CD4-positive, alpha-beta T cell (primary cell): Measurements from ENCODE around the gene AUTS2. TPM values are rescaled to one million over a fixed set of nuclear protein-coding genes. Genes with fewer than 3 reads are reported as not detected.

Experiments
- ATAC-seq: fragments of 200-7000 bp; cut with Tn5 transposase; one replicate; pipeline ENCODE4 v1.10.0; 2022; ENCODE audit warnings: mild to moderate bottlenecking; ENCODE audit not compliant: poor library complexity
- CTCF ChIA-PET: fragments of 350-600 bp; sonication (Branson Sonifier 250); formaldehyde crosslinking; loops from one replicate; lab custom pipeline; 2021; ENCODE audit warnings: antibody characterized with exemption, inconsistent platforms; lab: Charles Lee
- POLR2A ChIA-PET: fragments of 350-600 bp; sonication (Branson Sonifier 250); formaldehyde crosslinking; loops from one replicate; lab custom pipeline; 2021; ENCODE audit warnings: antibody characterized with exemption, inconsistent platforms; lab: Charles Lee
- DNase-seq, 14 experiments: peaks; one replicate each; pipeline ENCODE4 v3.0.0-alpha.2; 2013 to 2020; ENCODE audit warnings: mixed read lengths in 2 of 14
- H3K27ac ChIP-seq, 2 donors: one replicate each; pipeline versions ENCODE4 v1.5.1 to v1.7.0; 2013; ENCODE audit warnings: low read length in 2 of 2, low read depth in 1 of 2, mild to moderate bottlenecking in 1 of 2
- H3K27me3 ChIP-seq, 2 experiments: 1 replicate in 1 of 2; 2 replicates in 1 of 2; pipeline versions ENCODE4 v1.6.1 to v1.7.0; 2013; ENCODE audit warnings: low read length in 2 of 2, control low read depth in 1 of 2, mild to moderate bottlenecking in 1 of 2, moderate library complexity in 1 of 2; ENCODE audit not compliant: insufficient read depth in 2 of 2, control insufficient read depth in 1 of 2
- H3K36me3 ChIP-seq: one replicate; pipeline ENCODE4 v1.6.1; 2013; ENCODE audit warnings: low read length, control low read depth; ENCODE audit not compliant: insufficient read depth
- H3K4me1 ChIP-seq: one replicate; pipeline ENCODE4 v1.6.1; 2013; ENCODE audit warnings: low read length, control low read depth; ENCODE audit not compliant: insufficient read depth
- H3K4me3 ChIP-seq: one replicate; pipeline ENCODE4 v1.5.1; 2013; ENCODE audit warnings: mild to moderate bottlenecking, low read length, moderate library complexity
- H3K9me3 ChIP-seq, 2 experiments: 1 replicate in 1 of 2; 2 replicates in 1 of 2; pipeline versions ENCODE4 v1.6.1 to v1.7.0; 2013; ENCODE audit warnings: low read length in 2 of 2, mild to moderate bottlenecking in 2 of 2, control low read depth in 1 of 2, moderate library complexity in 1 of 2; ENCODE audit not compliant: control insufficient read depth in 1 of 2, insufficient read depth in 1 of 2
- H3K27ac Mint-ChIP-seq: one replicate; pipeline ENCODE4 v1.8.0; 2020; ENCODE audit warnings: mixed read lengths
- H3K27me3 Mint-ChIP-seq: one replicate; pipeline ENCODE4 v1.8.0; 2021; ENCODE audit warnings: mixed read lengths
- H3K36me3 Mint-ChIP-seq: one replicate; pipeline ENCODE4 v1.8.0; 2021; ENCODE audit warnings: low read depth, mixed read lengths
- H3K4me1 Mint-ChIP-seq: one replicate; pipeline ENCODE4 v1.8.0; 2021; ENCODE audit warnings: low read depth, mixed read lengths
- H3K4me3 Mint-ChIP-seq: one replicate; pipeline ENCODE4 v1.8.0; 2020; ENCODE audit warnings: mild to moderate bottlenecking, mixed read lengths
- H3K9me3 Mint-ChIP-seq: one replicate; pipeline ENCODE4 v1.8.0; 2020; ENCODE audit warnings: mixed read lengths
- CTCF ChIP-seq: fragments of 200-600 bp; IDR thresholded peaks from one replicate; pipeline ENCODE4 v1.8.0; 2022; ENCODE audit warnings: antibody characterized with exemption, mild to moderate bottlenecking
- intact Hi-C, 2 experiments: fragments of 100-400 bp; cut with DNase I in 1 of 2; cut with micrococcal nuclease in 1 of 2; formaldehyde crosslinking; loops; one replicate each; pipeline versions ENCODE4 v1.15.1 to v1.9.0; 2023 to 2025; cut with DNase I, micrococcal nuclease
- total RNA-seq, 174 experiments: library from RNA in 2 of 174; stranded (reverse) in 2 of 174; gene quantifications; one replicate each; pipeline ENCODE4 v1.2.3 and lab custom pipeline; 2021 to 2026

Gene AUTS2
- total RNA-seq, 2 experiments from 2014 or later = 43.6 to 47.6 TPM

DNA sequence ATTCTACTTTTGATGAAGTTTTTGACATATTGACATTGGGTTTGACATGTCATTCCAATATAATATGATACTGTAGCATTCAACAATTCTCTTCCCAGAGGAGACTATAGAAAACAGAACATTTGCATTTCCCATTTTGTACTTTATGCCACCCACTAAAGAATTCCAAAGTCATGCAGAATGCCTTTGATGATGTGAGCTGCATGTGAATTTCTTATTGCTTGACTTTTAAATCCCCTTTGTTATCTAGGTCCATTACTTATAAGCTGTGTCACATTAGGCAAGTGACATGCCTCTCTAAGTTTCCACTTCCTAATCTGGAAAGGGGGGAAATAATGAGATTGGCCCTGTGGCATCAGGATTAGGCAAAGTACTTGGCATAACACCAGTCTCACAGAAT, 436.7 kb downstream of the AUTS2 start:
- Mint-ChIP-seq H3K36me3 (no peaks in the 10 kb centered on the region), H3K4me1 (no peaks in the 10 kb centered on the region), H3K4me3 (no peak overlapping the region), H3K27me3 (no peaks in the 10 kb centered on the region), H3K9me3 (no peaks in the 10 kb centered on the region), H3K27ac (no peak overlapping the region)
- no peaks in the 10 kb centered on the region for H3K36me3 ChIP-seq
- DNase-seq = no peak
- ChIA-PET CTCF (no interaction called here), POLR2A (no interaction called here)
- no peaks in the 10 kb centered on the region for H3K27me3 ChIP-seq
- no peaks in the 10 kb centered on the region for H3K4me1 ChIP-seq
- H3K27ac ChIP-seq = no peak overlapping the region
- ATAC-seq = no peak
- intact Hi-C loops = no loop called here
- H3K4me3 ChIP-seq = no peak overlapping the region
- no peak for TF ChIP-seq CTCF
- no peaks in the 10 kb centered on the region for H3K9me3 ChIP-seq

- no peaks in the 10 kb centered on the region for H3K9me3 ChIP-seq
Observed at GRCh38 chr7:70035519-70035918, 437.2 kb downstream of the AUTS2 start.

GRCh38 chr7:70035955-70036354, 437.7 kb downstream of the AUTS2 start:
- CTCF ChIA-PET = no interaction called here
- H3K36me3 ChIP-seq = no peaks in the 10 kb centered on the region
- no peaks in the 10 kb centered on the region for H3K9me3 ChIP-seq
- no peak for DNase-seq
- H3K9me3 Mint-ChIP-seq = no peaks in the 10 kb centered on the region
- no peak overlapping the region for H3K27ac ChIP-seq
- H3K4me1 Mint-ChIP-seq = no peaks in the 10 kb centered on the region
- intact Hi-C loops = no loop called here
- no peak for TF ChIP-seq CTCF
- H3K4me1 ChIP-seq = no peaks in the 10 kb centered on the region
- H3K27me3 ChIP-seq = no peaks in the 10 kb centered on the region
- ATAC-seq = no peak
- POLR2A ChIA-PET = no interaction called here
- H3K36me3 Mint-ChIP-seq = no peaks in the 10 kb centered on the region
- no peak overlapping the region for H3K27ac Mint-ChIP-seq
- no peak overlapping the region for H3K4me3 Mint-ChIP-seq
- H3K4me3 ChIP-seq = no peak overlapping the region
- H3K27me3 Mint-ChIP-seq = no peaks in the 10 kb centered on the region

More at GRCh38 chr7:70035519-70035918, 437.2 kb downstream of the AUTS2 start:
- Histone ChIP-seq H3K27me3 (no peaks in the 10 kb centered on the region), H3K27ac (no peak overlapping the region), H3K4me1 (no peaks in the 10 kb centered on the region), H3K4me3 (no peak overlapping the region), H3K36me3 (no peaks in the 10 kb centered on the region)
- Mint-ChIP-seq H3K4me3 (no peak overlapping the region), H3K4me1 (no peaks in the 10 kb centered on the region), H3K36me3 (no peaks in the 10 kb centered on the region), H3K27me3 (no peaks in the 10 kb centered on the region), H3K27ac (no peak overlapping the region), H3K9me3 (no peaks in the 10 kb centered on the region)
- ChIA-PET POLR2A (no interaction called here), CTCF (no interaction called here)
- no peak for ATAC-seq
- no peak for TF ChIP-seq CTCF
- no peak for DNase-seq
- intact Hi-C loops = no loop called here
